SH-SY5Y (cell line): ENCODE data around the gene SNTG2.

Experiments used
- GATA2 ChIP-seq: IDR thresholded peaks from 2 replicates; pipeline ENCODE4 v1.6.1; 2011; ENCODE audit warnings: mild to moderate bottlenecking, low read depth, low read length
- GATA3 ChIP-seq: IDR thresholded peaks from 2 replicates; pipeline ENCODE4 v1.6.1; 2011; ENCODE audit warnings: low read depth, mild to moderate bottlenecking, low read length, moderate library complexity

DNA sequence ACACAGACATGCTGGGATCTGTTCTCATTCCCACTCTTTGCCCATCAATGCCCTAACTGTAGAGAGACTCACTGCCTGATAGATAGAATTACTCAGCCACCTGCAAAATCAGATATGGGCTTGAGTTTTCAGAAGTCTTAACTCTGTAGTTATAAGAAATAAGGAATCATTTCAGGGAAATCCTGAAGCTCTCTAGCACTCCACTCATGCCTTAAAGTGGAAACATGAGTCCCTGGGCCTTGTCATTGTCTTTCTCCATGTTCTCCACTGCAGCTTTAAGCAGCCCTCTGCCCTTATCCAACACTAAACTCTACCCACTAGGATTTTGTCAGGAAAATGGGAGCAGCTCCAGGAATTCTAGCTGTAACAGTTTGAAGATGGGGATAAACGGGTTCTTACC lies 192.5 kb downstream of the SNTG2 start:
- no peak for TF ChIP-seq GATA2
- no peak for TF ChIP-seq GATA3
